Osteoblast (primary cell): ENCODE data around the gene NOG. TPM values are rescaled to one million over a fixed set of nuclear protein-coding genes. Genes with fewer than 3 reads are reported as not detected.
A peak's percentile ranks its signal among the peaks of the same experiment; 100 is the strongest.

ENCODE experiments used
- DNase-seq: peaks from one replicate; pipeline ENCODE4 v3.0.0; 2011; ENCODE audit warnings: low spot score, mixed read lengths; ENCODE audit not compliant: insufficient read length; ENCODE audit errors: missing footprints
- H2AFZ ChIP-seq: 2 replicates; pipeline ENCODE4 v1.6.0; 2011; ENCODE audit warnings: mild to moderate bottlenecking, low read length
- H3K27ac ChIP-seq: 2 replicates; pipeline ENCODE4 v1.5.1; 2011; ENCODE audit warnings: mild to moderate bottlenecking, low read depth, low read length, moderate library complexity
- H3K27me3 ChIP-seq: 2 replicates; pipeline ENCODE4 v1.6.0; 2012; ENCODE audit warnings: mild to moderate bottlenecking, control low read depth, inconsistent platforms, low read length, moderate library complexity; ENCODE audit not compliant: insufficient read depth
- H3K36me3 ChIP-seq: 2 replicates; pipeline ENCODE4 v1.5.1; 2011; ENCODE audit warnings: mild to moderate bottlenecking, low read length, control low read depth, moderate library complexity; ENCODE audit not compliant: insufficient read depth
- H3K4me1 ChIP-seq: 2 replicates; pipeline ENCODE4 v1.5.1; 2011; ENCODE audit warnings: mild to moderate bottlenecking, low read length, control low read depth, moderate library complexity; ENCODE audit not compliant: insufficient read depth
- H3K4me2 ChIP-seq: 2 replicates; pipeline ENCODE4 v1.6.0; 2011; ENCODE audit warnings: mild to moderate bottlenecking, low read length; ENCODE audit not compliant: insufficient read depth
- H3K4me3 ChIP-seq: fragments of 200-600 bp; sonication (generic); 3 replicates; pipeline ENCODE4 v1.5.1; 2012; ENCODE audit warnings: mild to moderate bottlenecking, low read length, inconsistent platforms; ENCODE audit not compliant: insufficient read depth
- H3K79me2 ChIP-seq: 2 replicates; pipeline ENCODE4 v1.6.0; 2012; ENCODE audit warnings: mild to moderate bottlenecking, low read length, control low read depth, inconsistent platforms; ENCODE audit not compliant: insufficient read depth
- H3K9me3 ChIP-seq: 2 replicates; pipeline ENCODE4 v1.5.1; 2011; ENCODE audit warnings: low read depth, low read length, control low read depth
- H4K20me1 ChIP-seq: 2 replicates; pipeline ENCODE4 v1.6.0; 2012; ENCODE audit warnings: mild to moderate bottlenecking, low read length, control low read depth; ENCODE audit not compliant: insufficient read depth
- total RNA-seq: library from RNA; depleted of rRNA; stranded (reverse); fragments of >200 nt; gene quantifications from 2 replicates; pipeline ENCODE4 v1.2.3, GENCODE V29; 2012
- TF ChIP-seq, protein P1 (sequence below): IDR thresholded peaks from 2 replicates; pipeline ENCODE4 v1.5.1; 2011; ENCODE audit warnings: mild to moderate bottlenecking, low read depth, low read length, moderate library complexity; ENCODE audit errors: extremely low read depth

Gene NOG
- total RNA-seq, 1 donor = 0.72 TPM

DNA sequence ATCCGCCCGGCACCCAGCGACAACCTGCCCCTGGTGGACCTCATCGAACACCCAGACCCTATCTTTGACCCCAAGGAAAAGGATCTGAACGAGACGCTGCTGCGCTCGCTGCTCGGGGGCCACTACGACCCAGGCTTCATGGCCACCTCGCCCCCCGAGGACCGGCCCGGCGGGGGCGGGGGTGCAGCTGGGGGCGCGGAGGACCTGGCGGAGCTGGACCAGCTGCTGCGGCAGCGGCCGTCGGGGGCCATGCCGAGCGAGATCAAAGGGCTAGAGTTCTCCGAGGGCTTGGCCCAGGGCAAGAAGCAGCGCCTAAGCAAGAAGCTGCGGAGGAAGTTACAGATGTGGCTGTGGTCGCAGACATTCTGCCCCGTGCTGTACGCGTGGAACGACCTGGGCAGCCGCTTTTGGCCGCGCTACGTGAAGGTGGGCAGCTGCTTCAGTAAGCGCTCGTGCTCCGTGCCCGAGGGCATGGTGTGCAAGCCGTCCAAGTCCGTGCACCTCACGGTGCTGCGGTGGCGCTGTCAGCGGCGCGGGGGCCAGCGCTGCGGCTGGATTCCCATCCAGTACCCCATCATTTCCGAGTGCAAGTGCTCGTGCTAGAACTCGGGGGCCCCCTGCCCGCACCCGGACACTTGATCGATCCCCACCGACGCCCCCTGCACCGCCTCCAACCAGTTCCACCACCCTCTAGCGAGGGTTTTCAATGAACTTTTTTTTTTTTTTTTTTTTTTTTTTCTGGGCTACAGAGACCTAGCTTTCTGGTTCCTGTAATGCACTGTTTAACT, 1.0 kb downstream of the NOG start:
- Histone ChIP-seq H4K20me1 (no peaks in the 10 kb centered on the region), H2AFZ (peak overlapping the region; percentile 10), H3K9me3 (no peaks in the 10 kb centered on the region), H3K4me1 (peaks cover 16% of the 10 kb centered on the region), H3K4me2 (peak overlapping the region; percentile 76), H3K4me3 (peak overlapping the region; percentile 73), H3K27me3 (peaks cover 37% of the 10 kb centered on the region), H3K27ac (no peak overlapping the region), H3K36me3 (no peaks in the 10 kb centered on the region), H3K79me2 (no peaks in the 10 kb centered on the region)
- DNase-seq = peak; percentile 71
- TF ChIP-seq, protein P1, sequence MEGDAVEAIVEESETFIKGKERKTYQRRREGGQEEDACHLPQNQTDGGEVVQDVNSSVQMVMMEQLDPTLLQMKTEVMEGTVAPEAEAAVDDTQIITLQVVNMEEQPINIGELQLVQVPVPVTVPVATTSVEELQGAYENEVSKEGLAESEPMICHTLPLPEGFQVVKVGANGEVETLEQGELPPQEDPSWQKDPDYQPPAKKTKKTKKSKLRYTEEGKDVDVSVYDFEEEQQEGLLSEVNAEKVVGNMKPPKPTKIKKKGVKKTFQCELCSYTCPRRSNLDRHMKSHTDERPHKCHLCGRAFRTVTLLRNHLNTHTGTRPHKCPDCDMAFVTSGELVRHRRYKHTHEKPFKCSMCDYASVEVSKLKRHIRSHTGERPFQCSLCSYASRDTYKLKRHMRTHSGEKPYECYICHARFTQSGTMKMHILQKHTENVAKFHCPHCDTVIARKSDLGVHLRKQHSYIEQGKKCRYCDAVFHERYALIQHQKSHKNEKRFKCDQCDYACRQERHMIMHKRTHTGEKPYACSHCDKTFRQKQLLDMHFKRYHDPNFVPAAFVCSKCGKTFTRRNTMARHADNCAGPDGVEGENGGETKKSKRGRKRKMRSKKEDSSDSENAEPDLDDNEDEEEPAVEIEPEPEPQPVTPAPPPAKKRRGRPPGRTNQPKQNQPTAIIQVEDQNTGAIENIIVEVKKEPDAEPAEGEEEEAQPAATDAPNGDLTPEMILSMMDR = no peak

DNA sequence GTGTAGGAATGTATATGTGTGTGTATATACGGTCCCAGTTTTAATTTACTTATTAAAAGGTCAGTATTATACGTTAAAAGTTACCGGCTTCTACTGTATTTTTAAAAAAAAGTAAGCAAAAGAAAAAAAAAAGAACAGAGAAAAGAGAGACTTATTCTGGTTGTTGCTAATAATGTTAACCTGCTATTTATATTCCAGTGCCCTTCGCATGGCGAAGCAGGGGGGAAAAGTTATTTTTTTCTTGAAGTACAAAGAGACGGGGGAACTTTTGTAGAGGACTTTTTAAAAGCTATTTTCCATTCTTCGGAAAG, 1.6 kb downstream of the NOG start:
- H3K79me2 ChIP-seq = no peaks in the 10 kb centered on the region
- H2AFZ ChIP-seq = no peak overlapping the region
- H3K27me3 ChIP-seq = peaks cover 37% of the 10 kb centered on the region
- H3K4me2 ChIP-seq = peak overlapping the region; percentile 76
- peaks cover 16% of the 10 kb centered on the region for H3K4me1 ChIP-seq
- H3K4me3 ChIP-seq = no peak overlapping the region
- H4K20me1 ChIP-seq = no peaks in the 10 kb centered on the region
- no peaks in the 10 kb centered on the region for H3K9me3 ChIP-seq
- no peak for DNase-seq
- H3K27ac ChIP-seq = no peak overlapping the region
- H3K36me3 ChIP-seq = no peaks in the 10 kb centered on the region
- TF ChIP-seq, protein P1 = no peak

DNA sequence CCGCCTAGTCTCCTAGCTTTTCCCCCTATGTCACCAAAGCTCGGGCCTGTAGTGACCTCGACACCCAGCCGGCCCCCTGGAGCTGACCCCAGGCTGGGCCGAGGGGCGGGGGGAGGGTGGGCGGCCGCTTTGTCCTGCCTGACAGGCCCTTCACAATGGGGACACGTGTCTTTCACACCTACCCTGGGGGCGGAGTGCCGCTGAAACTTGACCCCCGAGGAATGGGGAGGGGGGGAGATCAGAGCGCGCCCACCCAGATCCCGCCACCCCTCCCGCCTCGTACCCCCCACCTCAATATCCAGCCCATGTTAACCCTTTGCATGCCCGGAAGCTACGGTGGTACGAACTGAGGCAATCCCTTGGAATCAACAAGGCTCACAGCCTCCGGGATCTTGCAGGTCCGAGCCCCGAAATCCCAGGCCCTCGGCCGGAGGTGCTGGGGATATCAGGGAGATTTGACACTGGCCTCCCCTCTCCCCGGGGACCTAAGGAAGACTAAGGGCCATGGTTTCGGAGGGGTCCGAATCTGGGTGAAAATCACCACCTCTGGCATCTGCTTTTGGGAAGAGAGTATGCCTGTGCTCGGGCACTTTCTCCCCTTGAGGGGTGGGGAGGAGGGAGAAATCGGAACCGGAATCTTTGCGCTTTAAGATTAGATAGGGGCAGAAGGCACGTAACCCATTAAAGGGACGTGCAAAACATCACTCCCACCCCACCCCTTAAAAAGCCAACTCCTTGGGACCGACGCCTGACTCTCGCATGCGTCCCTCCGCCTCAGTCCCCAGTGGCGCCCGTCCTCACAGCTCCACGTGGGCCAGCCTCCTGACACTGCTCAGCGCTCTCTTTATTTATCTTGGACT, 2.6 kb downstream of the NOG start:
- H4K20me1 ChIP-seq = no peaks in the 10 kb centered on the region
- peaks cover 37% of the 10 kb centered on the region for H3K27me3 ChIP-seq
- TF ChIP-seq, protein P1 = no peak
- H3K4me3 ChIP-seq = peak overlapping the region; percentile 51
- peak overlapping the region; percentile 41 for H2AFZ ChIP-seq
- no peaks in the 10 kb centered on the region for H3K36me3 ChIP-seq
- no peak overlapping the region for H3K27ac ChIP-seq
- no peaks in the 10 kb centered on the region for H3K9me3 ChIP-seq
- peak overlapping the region; percentile 73 for H3K4me2 ChIP-seq
- no peak for DNase-seq
- H3K79me2 ChIP-seq = no peaks in the 10 kb centered on the region
- H3K4me1 ChIP-seq = peaks cover 16% of the 10 kb centered on the region
